ENCODE results near the gene PIK3IP1. TPM values are rescaled to one million over a fixed set of nuclear protein-coding genes. Genes with fewer than 3 reads are reported as not detected.
A peak's percentile ranks its signal among the peaks of the same experiment; 100 is the strongest.

The PIK3IP1 gene
- total and polyA plus RNA-seq, 2 donors (not counting 3 experiments of a cell fraction or from before 2014, with no cell fraction given), result 7.7 to 13.2 TPM

- Histone ChIP-seq H3K79me2 (ENCODE audit: control insufficient read depth, insufficient read depth, low read length) (peaks cover 51% of the 10 kb centered on the region), H3K4me3 (replicated peaks in 1 of 3; ENCODE audit: insufficient read depth in 1 of 3, low read depth in 1 of 3, low read length in 3 of 3) (no peak overlapping the region), H3K4me2 (ENCODE audit: insufficient read depth, low read length) (no peak overlapping the region), H3K36me3 (ENCODE audit: control insufficient read depth in 2 of 2, extremely low read depth in 1 of 2, insufficient read depth in 2 of 2, low read length in 2 of 2) (peaks cover 4% of the 10 kb centered on the region in 2 experiments), H3K27ac (ENCODE audit: insufficient read depth, low read depth, low read length) (no peak overlapping the region), H4K20me1 (replicated peaks; ENCODE audit: control insufficient read depth, extremely low read depth, insufficient read depth, low read length) (no peaks in the 10 kb centered on the region), H3K27me3 (ENCODE audit: control insufficient read depth in 2 of 2, insufficient read depth in 2 of 2, low read length in 2 of 2) (no peaks in the 10 kb centered on the region), H2AFZ (ENCODE audit: low read depth, low read length) (no peak overlapping the region), H3K9me1 (replicated peaks; ENCODE audit: control insufficient read depth, extremely low read depth, insufficient read depth, low read length) (no peaks in the 10 kb centered on the region), H3K4me1 (ENCODE audit: control insufficient read depth, extremely low read depth, insufficient read depth, low read length) (peaks cover 23% of the 10 kb centered on the region), H3K9me3 (replicated peaks; ENCODE audit: control insufficient read depth, insufficient read depth, low read length) (no peaks in the 10 kb centered on the region), H3K9ac (replicated peaks; ENCODE audit: extremely low read depth, insufficient read depth, low read length) (no peak overlapping the region)
- dilution Hi-C loops (cut with MboI; ENCODE audit: extremely low pct_ligation_motif_present, low sequenced_read_pairs) (no loop called here), intact Hi-C loops (cut with micrococcal nuclease) (no loop called here)
- peak; percentile 60 for DNase-seq (ENCODE audit: low read depth, low spot score)
- POLR2A ChIA-PET, result interaction anchor here (0.7 kb wide), 1 partner anchor 21 kb away, joined by 3 read pairs; no protein-coding TSS in a partner anchor
- FAIRE-seq, result peak; percentile 79
- CTCF ChIA-PET, result interaction anchor here (1.1 to 14.3 kb wide), 5 partner anchors 8 to 65 kb away, joined by 3 to 169 read pairs (median 6); partner anchors contain the start of gene LIMK2
- BruUV-seq (replicated peaks), result no TSS peak
- TF ChIP-seq POLR2AphosphoS5 (IDR thresholded peaks at IDR 0.05; ENCODE audit: insufficient read depth, low read depth, low read length) (no peak), POLR2A (IDR thresholded peaks at IDR 0.05; ENCODE audit: low read depth, low read length) (no peak), EZH2 (IDR thresholded peaks at IDR 0.05; ENCODE audit: borderline replicate concordance, low read depth, low read length, severe bottlenecking) (no peak), MYC (IDR thresholded peaks at IDR 0.05; ENCODE audit: low read depth, low read length) (no peak), FOS (IDR thresholded peaks at IDR 0.05; ENCODE audit: borderline replicate concordance, insufficient read depth, low read length) (no peak), GATA2 (IDR thresholded peaks at IDR 0.05; ENCODE audit: insufficient read depth, insufficient read length, low read depth, low read length) (no peak), MAX (IDR thresholded peaks at IDR 0.05; ENCODE audit: insufficient read depth, insufficient read length) (no peak), CTCF (IDR thresholded peaks at IDR 0.05; ENCODE audit: extremely low read depth in 1 of 2, insufficient read depth in 1 of 2, low read depth in 1 of 2, low read length in 2 of 2) (no peak), JUN (IDR thresholded peaks at IDR 0.05; ENCODE audit: borderline replicate concordance, insufficient read depth, insufficient read length, low read depth) (no peak)
Measured at GRCh38 chr22:31248138-31248745, 44.0 kb downstream of the PIK3IP1 start.
